ENCODE results near the gene MORC2. TPM values are rescaled to one million over a fixed set of nuclear protein-coding genes. Genes with fewer than 3 reads are reported as not detected.

MORC2 gene
- total and polyA plus RNA-seq, 5 donors: 15.8 to 24.0 (median 17.0) TPM

DNA sequence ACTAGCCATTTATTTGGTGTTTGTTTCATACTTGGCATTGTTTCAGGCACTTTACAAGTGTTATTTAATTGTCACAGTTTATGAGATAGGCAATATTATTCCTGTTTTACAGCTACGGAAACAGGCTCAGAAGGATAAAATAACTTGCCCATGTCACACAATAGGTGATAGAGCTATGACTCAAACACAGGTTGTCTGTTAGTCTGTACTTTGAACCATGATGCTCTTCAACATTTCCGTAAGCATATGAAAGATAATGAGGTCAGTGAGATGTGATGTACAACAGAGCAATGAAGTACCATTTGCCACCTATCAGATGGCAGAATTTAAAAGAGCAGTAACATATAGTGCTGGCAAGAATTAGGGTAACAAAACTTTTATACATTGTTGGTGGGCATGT, 15.7 kb upstream of the MORC2 start:
- Histone ChIP-seq H3K9me3 (ENCODE audit: control insufficient read depth, low read length) (no peaks in the 10 kb centered on the region), H3K27me3 (ENCODE audit: control insufficient read depth, insufficient read depth) (no peaks in the 10 kb centered on the region), H3K4me1 (ENCODE audit: control insufficient read depth, insufficient read depth, low read length) (no peaks in the 10 kb centered on the region), H3K27ac (ENCODE audit: low read length) (no peak overlapping the region), H3K4me3 (ENCODE audit: low read length) (no peak overlapping the region)
- no peak for ATAC-seq
- DNase-seq: no peak
- intact Hi-C loops (cut with DNase I): no loop called here
- 72% methylated on average over 2 of the region's 2 CpGs for WGBS

DNA sequence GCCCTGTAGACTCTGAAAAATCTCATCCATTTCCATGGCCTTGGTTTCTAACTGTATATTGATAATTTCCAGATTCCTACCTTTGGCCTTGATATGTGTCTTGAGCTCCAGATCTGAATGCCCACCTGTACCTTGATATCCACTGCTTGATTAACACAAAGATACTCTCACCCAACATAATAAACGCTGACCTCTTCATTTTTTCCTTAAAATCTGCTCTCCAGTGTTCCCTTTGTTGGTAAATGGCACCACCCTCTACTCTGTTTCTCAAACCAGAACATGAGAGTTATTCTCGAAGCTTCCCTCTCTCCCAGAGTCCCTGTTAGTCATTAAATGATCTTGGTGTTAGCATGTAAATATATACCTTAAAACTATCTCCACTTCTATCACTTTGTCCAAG, 13.9 kb upstream of the MORC2 start:
- DNase-seq (no peak), ATAC-seq (no peak)
- H3K9me3 ChIP-seq (ENCODE audit: control insufficient read depth, low read length): no peaks in the 10 kb centered on the region
- no peaks in the 10 kb centered on the region for H3K4me1 ChIP-seq (ENCODE audit: control insufficient read depth, insufficient read depth, low read length)
- intact Hi-C loops (cut with DNase I): no loop called here
- H3K27me3 ChIP-seq (ENCODE audit: control insufficient read depth, insufficient read depth): no peaks in the 10 kb centered on the region
- H3K4me3 ChIP-seq (ENCODE audit: low read length): no peak overlapping the region
- no peak overlapping the region for H3K27ac ChIP-seq (ENCODE audit: low read length)
- 92% methylated on average over 2 of the region's 2 CpGs for WGBS

- H3K9me3 ChIP-seq (ENCODE audit: control insufficient read depth, low read length): no peaks in the 10 kb centered on the region
- no peak for DNase-seq
- no peaks in the 10 kb centered on the region for H3K27me3 ChIP-seq (ENCODE audit: control insufficient read depth, insufficient read depth)
- intact Hi-C loops (cut with DNase I): loop anchor here in 1 of 4 donors (10.0 kb wide), 1 partner anchor 65 kb away; no protein-coding TSS in a partner anchor
- H3K4me1 ChIP-seq (ENCODE audit: control insufficient read depth, insufficient read depth, low read length): no peaks in the 10 kb centered on the region
- WGBS: 91% methylated on average over 3 of the region's 3 CpGs
- no peak overlapping the region for H3K27ac ChIP-seq (ENCODE audit: low read length)
- H3K4me3 ChIP-seq (ENCODE audit: low read length): no peak overlapping the region
- ATAC-seq: no peak
Observed at GRCh38 chr22:30979932-30980331, 11.4 kb upstream of the MORC2 start.

DNA sequence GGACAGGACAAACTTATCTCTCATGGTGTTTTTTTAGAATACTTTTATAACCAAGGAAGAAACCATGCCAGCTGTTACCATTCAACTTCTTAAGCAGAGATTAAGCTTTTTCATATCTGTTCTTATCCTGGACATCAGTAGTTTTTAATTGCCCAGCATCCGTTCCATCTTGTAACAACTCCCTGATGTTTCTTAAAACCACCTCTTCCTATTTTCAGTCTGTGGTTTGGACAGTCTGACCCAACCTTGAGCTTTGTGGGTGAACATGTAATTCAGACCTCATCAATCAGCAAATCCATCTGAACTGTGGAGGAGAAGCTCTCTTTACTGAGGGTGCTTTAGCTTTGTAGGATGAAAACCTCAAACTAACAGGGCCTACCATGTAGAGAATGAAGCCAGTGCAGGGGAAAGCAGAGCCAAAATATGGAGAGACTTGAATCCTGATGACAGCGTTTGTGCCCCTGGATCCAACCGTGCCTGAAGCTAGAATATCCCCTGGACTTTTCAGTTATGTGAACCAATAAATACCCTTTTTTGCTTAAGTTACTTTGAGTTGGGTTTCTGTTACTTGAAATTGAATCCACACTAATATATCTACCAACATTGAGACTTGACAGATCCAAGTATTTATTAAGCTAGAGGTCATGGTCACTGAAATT, 9.9 kb upstream of the MORC2 start:
- DNase-seq (no peak), ATAC-seq (no peak)
- Histone ChIP-seq H3K9me3 (ENCODE audit: control insufficient read depth, low read length) (peaks cover 2% of the 10 kb centered on the region), H3K4me1 (ENCODE audit: control insufficient read depth, insufficient read depth, low read length) (no peaks in the 10 kb centered on the region), H3K27ac (ENCODE audit: low read length) (no peak overlapping the region), H3K27me3 (ENCODE audit: control insufficient read depth, insufficient read depth) (no peaks in the 10 kb centered on the region), H3K4me3 (ENCODE audit: low read length) (no peak overlapping the region)
- WGBS: 96% methylated on average over 3 of the region's 3 CpGs
- intact Hi-C loops (cut with DNase I): loop anchor here in 1 of 4 donors (10.0 kb wide), 1 partner anchor 66 kb away; no protein-coding TSS in a partner anchor

GRCh38 chr22:30970356-30970746, 1.8 kb upstream of the MORC2 start:
- DNase-seq (no peak), ATAC-seq (no peak)
- Histone ChIP-seq H3K4me3 (ENCODE audit: low read length) (peak overlapping the region; percentile 81), H3K4me1 (ENCODE audit: control insufficient read depth, insufficient read depth, low read length) (peaks cover 5% of the 10 kb centered on the region), H3K27me3 (ENCODE audit: control insufficient read depth, insufficient read depth) (no peaks in the 10 kb centered on the region), H3K9me3 (ENCODE audit: control insufficient read depth, low read length) (peaks cover 5% of the 10 kb centered on the region), H3K27ac (ENCODE audit: low read length) (peak overlapping the region; percentile 66)
- 54% methylated on average over 3 of the region's 3 CpGs for WGBS
- intact Hi-C loops (cut with DNase I): loop anchor here in 1 of 4 donors (10.0 kb wide), 1 partner anchor 74 kb away; no protein-coding TSS in a partner anchor

DNA sequence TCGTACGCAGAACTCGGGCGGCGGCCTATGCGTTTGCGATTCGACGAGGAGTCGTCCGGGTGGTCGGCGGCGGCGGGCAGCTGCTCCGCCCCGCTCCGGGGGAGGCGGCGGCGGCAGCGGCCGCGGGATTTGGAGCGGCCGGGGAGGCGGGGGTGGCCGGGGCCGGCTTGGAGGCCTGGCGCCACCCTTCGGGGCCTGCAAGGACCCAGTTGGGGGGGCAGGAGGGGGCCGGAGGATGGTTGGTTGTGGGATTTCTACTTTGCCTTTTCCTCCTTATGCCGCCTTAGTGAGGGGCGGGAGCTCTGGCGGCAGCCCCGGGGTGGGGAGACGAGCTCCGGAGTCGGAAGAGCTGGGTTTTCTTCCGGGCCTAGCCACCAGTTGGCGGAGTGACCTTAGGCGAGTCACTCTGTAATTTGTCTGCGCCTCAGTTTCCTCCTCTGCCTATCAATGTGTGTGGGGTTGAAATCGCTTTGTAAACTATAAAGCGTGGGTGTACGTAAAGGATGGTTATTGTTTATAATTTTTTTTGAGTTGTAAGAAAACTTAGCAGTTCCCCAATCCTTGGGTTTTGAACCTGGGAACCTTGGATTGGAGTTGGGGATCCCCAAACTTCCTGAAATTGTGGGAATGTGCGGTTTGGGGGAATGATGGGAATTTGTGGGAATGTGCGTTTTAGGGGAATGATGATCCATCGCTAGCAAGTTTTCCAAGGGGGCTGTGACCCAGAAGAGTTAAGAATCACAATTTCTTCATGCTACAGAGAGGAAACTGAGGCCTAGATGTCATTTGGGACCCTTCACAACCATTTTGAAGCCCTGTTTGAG, 1.2 kb upstream of the MORC2 start:
- Histone ChIP-seq H3K4me1 (ENCODE audit: control insufficient read depth, insufficient read depth, low read length) (peaks cover 5% of the 10 kb centered on the region), H3K9me3 (ENCODE audit: control insufficient read depth, low read length) (peaks cover 5% of the 10 kb centered on the region)
- intact Hi-C loops (cut with DNase I): loop anchor here in 3 of 4 donors (5.0 to 10.0 kb wide), 2 partner anchors 75 to 113 kb away; partner anchors contain the start of gene SMTN (in 3 of the 3)

DNA sequence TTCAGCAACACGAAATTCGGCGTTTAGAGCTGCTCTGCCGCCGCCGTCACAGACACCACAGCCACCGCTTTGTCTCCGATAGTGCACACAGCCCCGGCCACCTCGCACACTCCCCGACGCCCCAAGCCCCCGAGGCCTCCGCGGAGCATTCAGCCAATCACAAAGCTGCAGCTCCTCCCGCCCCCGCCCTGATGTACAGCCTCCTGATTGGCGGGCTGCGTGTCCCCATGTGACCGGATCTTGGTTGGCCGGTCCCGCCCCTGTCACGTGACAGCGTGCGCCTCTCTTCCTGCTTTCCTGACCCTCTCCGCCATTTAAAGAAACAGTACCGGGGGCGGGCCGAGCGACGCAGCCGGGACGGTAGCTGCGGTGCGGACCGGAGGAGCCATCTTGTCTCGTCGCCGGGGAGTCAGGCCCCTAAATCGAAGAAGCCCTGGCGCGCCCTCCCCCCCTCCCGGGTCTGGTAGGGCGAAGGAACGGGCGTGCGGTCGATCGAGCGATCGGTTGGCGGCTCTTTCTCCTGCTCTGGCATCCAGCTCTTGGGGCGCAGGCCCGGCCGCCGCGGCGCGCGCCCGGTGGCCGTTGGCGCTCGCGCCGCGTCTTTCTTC, 454 bp upstream of the MORC2 start, which contains the start of gene TUG1:
Gene TUG1 (plus strand): TSS at position 342 of the 608 bp plus-strand sequence.
- Histone ChIP-seq H3K4me3 (ENCODE audit: low read length) (peak within 1 kb of the TSS; percentile 81), H3K4me1 (ENCODE audit: control insufficient read depth, insufficient read depth, low read length) (peaks cover 5% of the 10 kb centered on the region), H3K27me3 (ENCODE audit: control insufficient read depth, insufficient read depth) (no peaks in the 10 kb centered on the region), H3K27ac (ENCODE audit: low read length) (peak within 1 kb of the TSS; percentile 81), H3K9me3 (ENCODE audit: control insufficient read depth, low read length) (peaks cover 5% of the 10 kb centered on the region)
- ATAC-seq (peak; percentile 98), DNase-seq (peak; percentile 99 to 100 (median 99))
- intact Hi-C loops (cut with DNase I): loop anchor here in 3 of 4 donors (5.0 kb wide), 1 partner anchor 113 kb away; the partner anchor contains the start of gene SMTN (in 3 of the 3)
- WGBS: under 1% methylated on average over 67 of the region's 67 CpGs

More for the DNA sequence above, 1.2 kb upstream of the MORC2 start:
- WGBS: 2% methylated on average over 49 of the region's 49 CpGs
- ATAC-seq (peak; percentile 39 to 48), DNase-seq (peak in 1 of 3 donors; percentile 44)
- peak overlapping the region; percentile 66 for H3K27ac ChIP-seq (ENCODE audit: low read length)
- peak overlapping the region; percentile 81 for H3K4me3 ChIP-seq (ENCODE audit: low read length)
- H3K27me3 ChIP-seq (ENCODE audit: control insufficient read depth, insufficient read depth): no peaks in the 10 kb centered on the region

DNA sequence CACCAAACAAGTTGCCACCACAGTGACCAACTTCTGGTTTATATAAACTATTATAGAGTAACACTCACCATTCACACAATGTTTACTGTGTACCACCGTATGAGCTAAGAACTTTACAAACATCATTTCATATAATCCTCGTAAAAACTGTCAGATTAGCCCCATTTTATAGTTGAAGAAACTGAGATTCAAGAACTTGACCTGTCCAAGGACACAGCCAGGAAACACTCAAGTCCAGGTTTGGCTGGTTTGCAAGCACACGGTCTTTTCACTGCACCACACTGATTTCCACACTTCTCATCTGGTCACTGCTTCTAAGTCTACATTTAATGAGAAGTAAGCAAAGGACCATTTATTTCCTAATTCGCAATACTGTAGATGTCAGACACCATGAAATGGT, 3.7 kb downstream of the MORC2 start:
- WGBS: 91% methylated on average over 4 of the region's 4 CpGs

GRCh38 chr22:30955153-30955552, 13.4 kb downstream of the MORC2 start:
- Histone ChIP-seq H3K9me3 (ENCODE audit: control insufficient read depth, low read length) (no peaks in the 10 kb centered on the region), H3K4me3 (ENCODE audit: low read length) (no peak overlapping the region), H3K27me3 (ENCODE audit: control insufficient read depth, insufficient read depth) (no peaks in the 10 kb centered on the region), H3K4me1 (ENCODE audit: control insufficient read depth, insufficient read depth, low read length) (peaks cover 1% of the 10 kb centered on the region), H3K27ac (ENCODE audit: low read length) (no peak overlapping the region)
- intact Hi-C loops (cut with DNase I): no loop called here
- no peak for ATAC-seq
- WGBS: 93% methylated on average over 4 of the region's 4 CpGs
- no peak for DNase-seq

More for the DNA sequence above, 3.7 kb downstream of the MORC2 start:
- intact Hi-C loops (cut with DNase I): loop anchor here (5.0 kb wide), 1 partner anchor 117 kb away; the partner anchor contains the start of gene SMTN (in 4 of the 4)
- DNase-seq (no peak), ATAC-seq (no peak)
- Histone ChIP-seq H3K27ac (ENCODE audit: low read length) (no peak overlapping the region), H3K27me3 (ENCODE audit: control insufficient read depth, insufficient read depth) (no peaks in the 10 kb centered on the region), H3K4me3 (ENCODE audit: low read length) (no peak overlapping the region), H3K9me3 (ENCODE audit: control insufficient read depth, low read length) (no peaks in the 10 kb centered on the region), H3K4me1 (ENCODE audit: control insufficient read depth, insufficient read depth, low read length) (peaks cover 1% of the 10 kb centered on the region)

GRCh38 chr22:30953206-30953605, 15.4 kb downstream of the MORC2 start:
- H3K4me1 ChIP-seq (ENCODE audit: control insufficient read depth, insufficient read depth, low read length): peaks cover 3% of the 10 kb centered on the region
- no peak overlapping the region for H3K27ac ChIP-seq (ENCODE audit: low read length)
- no peak overlapping the region for H3K4me3 ChIP-seq (ENCODE audit: low read length)
- H3K9me3 ChIP-seq (ENCODE audit: control insufficient read depth, low read length): no peaks in the 10 kb centered on the region
- DNase-seq (no peak), ATAC-seq (no peak)
- H3K27me3 ChIP-seq (ENCODE audit: control insufficient read depth, insufficient read depth): no peaks in the 10 kb centered on the region
- WGBS: 80% methylated on average over 2 of the region's 2 CpGs
- intact Hi-C loops (cut with DNase I): no loop called here

All from right cardiac atrium (tissue), 5 donors.